GM18520 (cell line): ENCODE results near the gene MYOG.

Experiments
- ATAC-seq: cut with Tn5 transposase; IDR thresholded peaks from one replicate; pipeline ENCODE4 v1.9.1; 2021; ENCODE audit not compliant: unreplicated experiment

MYOG gene

DNA sequence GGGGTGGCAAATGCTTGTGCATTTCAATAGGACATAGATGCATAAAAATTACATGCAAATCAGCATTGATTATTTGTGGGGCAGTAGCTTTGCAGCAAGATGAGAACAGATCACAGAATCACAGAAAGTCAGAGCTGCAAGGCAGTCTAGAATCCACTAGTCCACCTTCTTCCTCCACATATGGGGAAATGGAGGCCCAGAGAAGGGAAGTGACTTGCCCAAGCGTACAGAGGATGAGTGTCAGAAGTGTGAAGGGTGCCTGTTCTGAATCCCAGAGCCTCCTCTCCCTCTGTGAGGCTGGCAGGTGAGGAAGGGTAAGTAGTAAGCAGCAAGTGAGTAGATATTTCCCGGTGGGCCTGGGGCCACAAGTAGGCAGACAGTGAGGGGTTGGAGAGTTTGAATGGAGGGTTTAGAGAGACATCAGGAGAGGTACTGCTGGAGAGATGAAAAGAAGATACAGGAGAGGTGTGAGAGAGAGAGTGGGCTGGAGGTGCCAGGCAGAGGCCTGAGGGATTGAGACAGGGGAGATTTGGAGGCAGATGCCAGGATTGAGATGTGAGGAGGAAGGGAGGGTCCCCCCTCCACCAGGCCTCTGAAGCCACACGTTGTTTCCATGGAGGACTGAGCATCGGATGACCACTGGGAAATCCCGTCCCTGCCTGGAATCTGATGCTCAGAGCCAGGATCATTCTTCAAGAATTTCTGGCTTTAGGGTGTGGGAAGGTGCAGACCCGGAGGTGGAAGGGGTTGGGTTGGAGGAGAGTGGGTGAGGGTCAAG is 4.8 kb upstream of the MYOG start:
- ATAC-seq, result no peak

DNA sequence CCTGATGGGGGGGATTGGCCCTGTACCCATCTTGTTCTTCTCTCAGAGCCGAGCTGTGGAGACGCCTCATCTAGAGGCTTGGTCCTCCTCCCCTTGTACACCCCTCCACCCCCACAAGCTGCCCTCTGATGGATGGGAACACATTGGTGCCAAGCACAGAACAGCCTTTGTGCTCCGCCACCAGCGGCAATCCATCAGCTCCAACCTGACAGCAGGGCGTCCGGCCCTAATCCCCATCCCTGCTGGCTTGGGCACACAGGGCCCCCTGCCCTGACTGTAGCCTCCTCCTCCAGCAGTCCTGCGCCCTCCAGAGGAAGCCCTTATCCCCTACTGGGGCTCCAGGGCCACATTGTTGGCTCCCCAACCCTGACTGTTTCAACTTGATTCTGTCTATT is 3.8 kb upstream of the MYOG start:
- no peak for ATAC-seq

DNA sequence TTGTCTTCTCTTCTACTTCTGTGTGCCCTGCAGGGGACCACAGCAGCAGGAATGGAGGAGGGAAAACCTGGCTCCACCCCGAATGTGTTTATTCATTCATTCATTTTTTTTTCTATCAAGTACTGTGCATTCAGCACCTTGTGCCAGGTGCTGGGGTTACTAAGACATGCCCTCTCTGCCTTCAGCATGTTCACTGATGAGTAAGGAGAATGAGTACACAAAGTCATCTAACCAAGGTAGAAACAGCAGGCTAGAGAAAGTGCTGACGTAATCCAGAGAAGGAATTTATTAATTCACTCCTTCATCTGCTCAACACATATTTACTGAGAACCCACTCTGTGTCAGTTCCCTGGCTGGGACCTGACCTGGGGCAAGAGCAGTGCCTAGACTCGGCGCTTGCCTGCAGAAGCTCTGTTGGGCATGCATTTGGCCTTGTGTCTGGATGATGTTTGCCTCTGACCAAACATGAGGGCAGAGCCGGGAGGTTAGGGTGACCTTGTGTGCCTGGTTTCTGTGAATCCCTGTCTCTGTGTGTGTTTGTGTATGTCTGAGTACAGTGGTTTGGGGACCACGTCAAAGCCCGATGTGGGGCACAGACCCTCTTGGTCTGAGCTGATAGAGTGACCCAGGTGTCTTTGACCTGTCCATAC is 3.3 kb upstream of the MYOG start:
- no peak for ATAC-seq

DNA sequence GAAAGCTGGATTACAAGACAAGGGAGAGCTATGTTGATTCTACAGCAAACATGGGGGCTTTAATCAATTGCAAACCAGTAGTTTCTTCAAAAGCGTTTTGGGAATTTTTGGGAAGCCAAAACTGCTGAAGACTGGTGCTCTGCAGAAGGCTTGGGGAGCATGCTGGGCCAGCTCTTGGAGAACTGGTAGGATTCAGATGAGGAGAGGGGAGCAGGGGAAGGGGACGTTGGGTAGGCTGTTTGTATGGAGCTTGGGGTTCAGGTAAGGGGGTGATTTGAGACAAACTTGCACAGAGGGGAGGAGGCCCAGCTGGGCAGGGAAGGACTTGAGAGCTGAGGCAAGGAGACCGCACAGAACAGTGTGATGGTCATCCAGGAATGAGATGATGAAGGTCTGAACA is 2.6 kb upstream of the MYOG start:
- ATAC-seq, result no peak

DNA sequence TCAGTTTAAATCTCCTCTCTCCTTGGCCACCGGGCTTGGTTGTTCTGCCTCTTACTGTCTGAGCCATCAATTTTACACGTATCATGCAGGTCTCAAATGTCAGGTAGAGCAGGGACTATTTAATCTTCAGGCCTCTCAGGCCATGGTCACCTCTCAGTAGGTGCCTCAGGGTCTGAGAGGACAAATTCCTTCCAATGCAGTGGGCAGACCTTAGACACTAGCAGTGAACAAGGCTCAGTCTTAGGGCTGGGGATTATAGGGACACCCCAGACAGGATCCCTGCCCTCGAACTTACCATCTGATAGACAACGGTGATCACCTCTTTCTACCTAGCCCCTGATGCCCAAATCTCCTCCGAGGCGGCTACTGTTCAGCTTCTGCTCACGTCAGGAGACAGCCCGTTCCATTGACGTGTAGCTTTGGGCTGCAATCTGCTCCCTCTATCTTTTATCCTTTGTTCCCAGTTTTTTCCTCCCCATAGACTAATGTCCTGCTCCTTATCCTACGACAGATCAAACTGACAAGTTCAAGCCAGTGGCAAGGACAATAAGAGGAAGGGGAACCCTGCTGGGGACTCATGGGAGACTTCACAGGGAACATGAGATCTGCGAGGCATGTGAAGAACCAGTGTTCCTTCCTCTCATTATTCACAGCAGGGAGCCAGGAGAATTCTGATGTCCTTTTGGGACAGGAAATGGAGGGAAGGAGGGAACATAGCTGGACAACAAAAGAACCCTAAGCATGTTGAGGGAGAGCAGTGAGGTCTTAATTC is 1.4 kb upstream of the MYOG start:
- ATAC-seq, result no peak

DNA sequence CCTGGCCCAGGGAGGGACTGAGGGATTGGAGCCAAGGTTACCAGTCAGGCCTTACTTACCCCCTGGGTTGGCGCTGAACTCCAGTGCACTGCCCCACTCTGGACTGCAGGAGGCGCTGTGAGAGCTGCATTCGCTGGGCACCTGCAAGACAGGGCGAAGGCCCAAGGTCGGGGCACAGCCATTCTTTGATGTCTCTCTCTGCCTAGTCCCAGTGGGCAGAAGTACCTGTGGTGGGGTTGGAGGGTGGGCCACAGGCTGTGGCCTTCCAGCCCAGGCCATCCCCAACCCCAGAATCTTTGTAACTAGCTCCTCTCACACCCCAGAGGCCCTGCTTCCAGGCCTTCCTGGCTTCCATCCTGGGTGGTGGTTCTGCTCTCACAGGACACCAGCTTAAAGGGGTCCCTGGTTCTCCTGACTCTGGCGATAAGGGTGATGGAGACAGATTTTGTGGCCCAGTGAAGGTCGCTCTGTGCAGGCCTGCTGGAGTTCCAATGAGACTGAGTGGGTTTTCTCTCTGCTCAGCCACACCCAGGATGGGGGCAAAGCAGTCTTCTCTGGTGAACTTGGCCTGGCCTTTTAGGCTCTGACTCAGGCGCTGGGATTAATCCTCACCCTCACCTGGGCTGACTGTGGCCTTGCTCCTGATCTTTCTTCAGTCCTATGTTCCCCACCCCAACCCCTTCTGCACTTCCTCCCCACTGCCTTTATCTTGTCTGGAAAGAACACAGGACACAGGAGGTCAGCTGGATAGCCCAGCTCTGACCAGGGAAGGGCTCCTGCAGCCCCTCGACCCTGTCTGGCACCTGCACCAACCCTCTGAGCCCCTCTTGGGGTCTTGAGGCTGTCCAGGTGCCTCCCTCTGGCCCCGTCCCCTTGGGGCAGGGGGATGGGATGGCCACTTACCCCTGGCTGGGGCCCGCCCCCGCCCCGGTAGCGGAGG is 954 bp downstream of the MYOG start:
- ATAC-seq, result no peak

DNA sequence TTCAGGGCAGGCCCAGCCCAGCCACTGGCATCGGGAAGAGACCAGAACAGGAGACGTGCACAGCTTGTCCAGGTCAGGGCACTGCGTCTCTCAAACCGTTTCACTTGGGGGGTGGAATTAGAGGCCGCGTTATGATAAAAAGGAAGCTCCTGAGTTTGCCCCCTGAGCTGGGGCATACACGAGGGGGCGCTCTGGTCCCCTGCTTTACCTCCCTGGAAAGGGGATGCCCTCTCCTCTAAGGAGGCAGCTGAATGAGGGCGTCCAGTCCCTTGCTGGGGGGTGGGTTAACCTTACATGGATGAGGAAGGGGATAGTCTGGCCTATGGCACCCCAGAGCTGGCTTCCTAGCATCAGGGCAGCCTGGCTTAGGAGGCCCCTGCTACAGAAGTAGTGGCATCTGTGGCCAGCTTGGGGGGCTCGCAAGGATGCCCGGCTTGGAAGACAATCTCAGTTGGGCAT is 2.3 kb downstream of the MYOG start:
- no peak for ATAC-seq

DNA sequence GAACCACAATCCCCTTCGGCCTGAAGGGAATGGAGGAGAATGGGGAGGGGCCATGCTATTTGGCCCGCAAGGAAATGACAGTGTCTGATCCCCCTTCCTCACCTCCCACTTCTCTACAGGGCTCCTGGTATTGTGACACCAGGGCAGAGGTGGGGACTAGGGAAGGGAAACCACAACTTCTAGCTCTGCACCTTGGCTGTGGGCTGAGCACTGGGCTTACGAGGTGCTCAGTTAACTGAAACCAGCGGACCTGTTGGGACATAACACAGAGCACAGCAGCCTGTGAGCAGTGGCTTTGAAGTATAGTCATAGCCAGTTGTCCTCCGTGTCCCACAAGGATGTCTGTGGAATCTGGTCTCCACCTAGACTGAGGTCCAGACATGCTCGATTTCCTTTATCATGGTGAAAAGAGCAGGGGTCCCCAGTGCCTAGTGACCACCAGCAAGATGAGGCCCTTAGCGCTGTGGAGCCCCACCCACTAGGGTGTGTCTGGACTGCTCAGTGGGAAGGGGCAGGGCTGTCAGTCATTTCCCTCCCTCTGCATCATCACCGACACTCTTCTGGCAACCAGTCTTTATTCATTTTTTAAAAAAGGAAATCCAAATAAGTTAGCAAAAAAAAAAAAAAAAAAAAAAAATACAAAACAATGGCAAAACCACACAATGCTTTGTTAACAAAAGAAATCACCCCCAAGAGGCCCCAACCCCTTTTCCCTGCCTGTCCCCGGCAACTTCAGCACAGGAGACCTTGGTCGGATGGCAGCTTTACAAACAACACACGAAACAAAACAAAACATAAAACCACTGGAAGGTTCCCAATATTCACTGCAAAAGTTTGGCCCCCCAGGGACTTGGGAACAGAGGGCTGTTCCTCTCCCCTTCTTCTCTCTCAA is 3.0 kb downstream of the MYOG start:
- ATAC-seq, result no peak

DNA sequence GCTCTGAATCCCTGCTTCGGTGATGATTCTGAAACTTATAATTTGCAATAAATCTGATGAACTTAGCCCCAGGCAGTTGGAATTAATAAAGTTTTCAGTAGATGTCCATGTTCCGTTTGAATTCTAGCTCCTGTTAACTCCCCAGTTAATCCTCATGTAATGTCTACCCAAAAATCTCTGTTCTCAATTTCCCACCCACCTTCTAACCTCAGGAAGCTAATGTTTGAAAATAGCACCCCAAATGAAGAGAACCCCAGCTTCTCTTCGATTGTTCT is 3.6 kb downstream of the MYOG start:
- no peak for ATAC-seq

DNA sequence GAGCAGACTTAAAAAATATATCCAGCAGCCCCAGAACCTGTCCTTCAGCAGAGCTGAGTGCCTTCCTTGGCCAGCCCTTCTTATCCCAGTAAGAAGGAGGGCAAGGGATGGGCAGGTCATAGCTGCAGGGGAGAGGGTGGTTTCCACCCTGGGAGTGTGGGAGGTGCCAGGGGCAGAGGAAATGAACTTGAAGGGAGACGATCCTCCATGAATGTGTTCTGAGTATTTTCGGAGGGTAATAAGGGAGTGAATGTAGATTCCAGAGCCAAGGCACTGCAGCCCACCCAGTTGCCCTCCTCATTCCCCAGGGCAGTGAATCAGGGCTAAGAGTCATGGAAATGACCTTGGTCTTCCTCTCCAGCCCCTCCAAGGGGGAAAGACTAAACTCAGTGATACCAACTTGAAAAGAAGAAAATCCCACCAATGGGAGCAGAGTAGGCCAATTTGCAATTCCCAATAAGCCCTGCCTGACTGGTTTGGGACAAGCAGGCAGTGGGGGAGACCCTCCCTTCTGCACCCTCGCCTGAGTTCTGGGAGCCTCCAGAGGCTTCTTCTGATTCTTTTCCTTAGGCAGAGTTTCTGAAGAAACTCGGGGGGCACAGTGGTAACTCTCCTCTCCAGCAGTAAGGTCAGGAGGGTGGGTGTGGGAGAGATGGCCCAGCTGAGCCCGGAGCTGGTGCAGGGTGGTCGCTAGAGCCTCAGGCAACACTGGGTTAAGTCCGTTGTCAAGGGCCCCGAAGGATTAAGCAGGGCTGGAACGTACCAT is 4.2 kb downstream of the MYOG start:
- no peak for ATAC-seq

DNA sequence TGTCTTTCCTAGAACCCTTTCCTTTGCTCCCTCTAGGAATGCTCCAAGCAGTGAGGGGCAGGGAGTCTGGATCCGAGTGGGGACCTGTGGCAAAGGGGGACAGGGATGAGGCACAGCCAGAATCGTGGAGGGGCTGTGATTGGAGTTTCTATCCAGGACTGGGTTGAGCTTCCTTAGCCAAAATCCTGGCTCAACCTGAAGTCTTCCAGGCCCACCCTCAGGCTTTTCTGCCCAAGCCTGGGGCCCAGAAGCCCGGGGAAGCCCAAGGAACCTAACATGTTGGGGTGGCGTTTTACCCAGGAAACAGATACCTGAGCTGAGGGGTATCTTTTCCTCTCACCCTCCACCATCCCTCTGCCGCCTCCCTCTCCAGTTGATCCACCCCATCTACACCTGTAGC is 5.4 kb downstream of the MYOG start:
- no peak for ATAC-seq

DNA sequence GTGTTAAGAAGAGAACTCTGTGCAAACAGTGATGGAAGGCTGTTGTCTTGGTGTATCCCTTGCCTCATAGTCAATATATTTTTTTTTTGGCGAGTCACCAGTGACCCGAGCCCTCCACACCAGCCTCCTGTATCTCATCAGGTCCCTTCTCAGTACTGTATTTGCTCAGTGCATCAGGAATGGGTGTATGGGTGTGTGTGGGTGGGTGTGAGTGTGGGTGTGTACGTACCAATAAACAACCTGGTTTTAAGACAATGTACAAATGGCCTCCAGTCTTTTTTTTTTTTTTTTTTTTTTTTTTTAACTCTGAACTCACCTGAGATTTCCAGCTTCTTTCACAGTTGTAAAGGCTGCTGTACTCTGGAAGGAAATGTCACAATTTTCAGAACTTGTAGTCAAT is 7.3 kb downstream of the MYOG start:
- ATAC-seq, result no peak

DNA sequence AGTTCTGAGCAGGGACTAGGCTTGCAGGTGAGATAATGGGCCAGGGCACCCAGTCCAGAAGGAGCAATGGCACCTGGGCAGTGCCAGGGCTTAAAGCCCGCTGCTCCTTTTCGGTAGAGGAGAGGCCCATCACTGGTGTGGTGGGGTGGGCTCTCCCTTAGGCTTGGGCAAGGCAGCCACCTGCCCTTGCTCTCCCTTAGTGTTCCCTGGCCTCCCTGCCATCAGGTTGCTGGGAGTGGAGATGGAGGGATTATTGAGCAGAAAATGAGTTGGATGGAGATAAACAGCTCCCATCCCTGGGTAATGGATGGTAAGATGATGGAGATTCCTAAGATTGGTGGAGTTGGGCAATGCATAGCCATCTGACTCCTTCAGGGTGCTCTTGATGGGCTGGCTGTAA is 7.9 kb downstream of the MYOG start:
- ATAC-seq, result no peak

DNA sequence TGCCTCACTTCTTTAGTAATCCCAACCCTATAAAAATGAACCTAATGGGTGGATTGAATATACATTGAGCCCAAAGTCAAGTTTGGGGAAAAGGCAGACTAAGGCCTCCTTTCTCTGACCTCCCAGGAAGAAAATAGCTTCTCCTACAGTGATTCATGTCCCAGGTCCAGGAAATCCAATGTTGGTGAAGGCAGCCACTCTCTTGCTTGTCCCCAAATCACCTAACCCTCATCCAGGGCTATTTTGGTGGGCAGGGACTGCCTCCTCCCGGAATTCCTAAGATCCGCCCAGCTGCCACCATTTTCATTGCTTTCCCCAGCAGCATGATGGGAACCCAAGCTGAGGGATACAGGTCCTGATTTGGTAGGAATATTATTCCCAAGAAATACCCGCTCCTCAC is 8.4 kb downstream of the MYOG start:
- ATAC-seq, result no peak

DNA sequence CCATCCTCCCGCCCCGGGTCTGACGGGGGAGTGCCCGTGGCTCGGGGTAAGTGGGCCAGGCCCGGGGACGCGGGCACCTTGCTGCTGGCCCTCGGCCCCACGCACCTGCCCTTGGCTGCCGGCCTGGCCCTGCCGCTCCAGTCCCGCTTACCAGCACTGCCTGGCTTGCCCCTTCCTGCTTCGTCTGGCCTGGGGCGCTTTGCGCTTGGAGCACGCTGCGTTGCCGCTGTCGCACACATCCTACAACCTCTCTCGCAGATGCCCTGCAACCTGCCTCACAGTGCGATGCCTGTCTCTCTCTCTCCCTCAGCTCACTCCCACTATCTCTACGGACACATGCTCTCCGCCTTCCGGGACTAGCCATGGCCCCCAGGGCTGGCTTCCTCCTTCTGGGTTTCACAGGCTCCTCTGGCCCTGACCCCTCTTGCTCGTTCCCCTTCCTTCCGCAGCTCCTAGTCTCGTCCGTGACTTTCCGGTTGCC is 9.7 kb downstream of the MYOG start:
- no peak for ATAC-seq

DNA sequence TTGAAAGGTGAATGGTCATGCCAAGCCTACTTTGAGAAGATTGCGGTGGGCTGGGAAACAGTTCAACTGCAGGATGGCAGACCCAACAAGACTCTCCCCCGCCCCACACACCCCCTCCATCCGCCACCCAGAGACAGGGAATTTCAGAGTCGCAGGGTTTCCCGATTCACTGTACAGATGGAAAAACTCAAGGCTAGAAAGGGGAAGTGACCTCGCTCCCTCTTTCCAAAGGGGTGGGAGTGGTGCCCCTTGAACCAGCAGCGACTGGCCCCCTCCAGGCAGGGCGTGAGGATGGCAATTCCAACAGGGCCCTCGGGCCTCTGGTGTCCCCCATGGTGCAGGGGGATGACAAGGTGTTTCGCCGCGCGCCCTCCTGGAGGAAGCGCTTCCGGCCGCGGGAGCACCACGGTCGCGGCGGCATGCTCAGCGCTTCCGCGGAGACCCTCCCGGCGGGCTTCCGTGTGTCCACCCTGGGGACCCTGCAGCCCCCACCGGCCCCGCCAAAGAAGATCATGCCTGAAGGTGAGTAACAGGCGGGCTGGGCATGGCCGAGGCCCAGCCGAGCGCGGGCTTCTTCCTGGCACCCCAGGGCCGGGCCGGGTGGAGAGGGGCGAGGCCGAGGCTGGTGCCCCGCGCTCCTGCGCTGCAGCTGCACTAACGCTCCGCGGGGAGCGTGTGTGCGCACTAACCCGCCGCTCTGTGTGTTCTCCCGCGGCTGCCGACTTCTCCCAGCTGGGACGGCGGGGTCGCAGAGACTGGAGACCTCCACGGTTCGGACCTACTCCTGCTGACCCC is 10.4 kb downstream of the MYOG start:
- ATAC-seq, result no peak

DNA sequence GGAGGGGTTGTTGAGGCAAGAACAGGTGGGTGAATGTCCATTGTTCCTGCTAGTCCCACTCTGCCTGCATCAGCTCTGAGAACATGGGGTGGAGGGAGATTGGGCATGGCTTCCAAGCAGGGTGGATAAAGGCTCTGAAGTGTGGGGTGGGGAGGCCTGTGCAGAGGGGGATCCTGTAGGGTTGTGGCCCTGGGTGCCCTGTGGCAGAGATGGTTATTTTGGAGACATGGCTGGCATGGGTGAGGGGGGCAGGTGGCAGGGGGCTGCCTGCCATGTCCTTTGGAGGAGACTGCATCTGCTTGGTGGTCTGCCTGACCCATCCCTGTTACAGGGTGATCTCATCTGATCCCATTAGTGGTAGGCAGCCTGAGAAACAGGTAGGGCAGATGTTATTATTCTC is 11.2 kb downstream of the MYOG start:
- ATAC-seq, result no peak

DNA sequence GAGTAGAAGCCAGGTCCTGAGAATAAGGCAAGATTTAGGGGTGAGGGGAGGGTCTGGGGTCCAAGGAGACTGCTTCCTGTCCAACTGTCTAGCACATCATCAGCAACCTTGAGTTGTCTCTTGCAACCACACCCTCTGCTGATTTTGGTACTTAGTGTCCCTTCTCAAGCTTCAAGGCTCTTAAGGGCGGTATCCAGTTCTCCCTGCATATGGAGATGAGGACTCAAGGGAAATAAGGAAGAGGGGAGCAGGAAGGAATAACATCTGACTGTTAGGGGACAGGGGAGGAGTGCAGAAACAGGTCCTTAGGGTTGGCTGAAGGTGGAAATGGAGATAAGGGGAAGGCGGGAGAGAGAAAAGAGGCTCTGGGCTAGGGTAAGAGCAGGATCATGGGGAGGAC is 12.3 kb downstream of the MYOG start:
- ATAC-seq, result no peak

DNA sequence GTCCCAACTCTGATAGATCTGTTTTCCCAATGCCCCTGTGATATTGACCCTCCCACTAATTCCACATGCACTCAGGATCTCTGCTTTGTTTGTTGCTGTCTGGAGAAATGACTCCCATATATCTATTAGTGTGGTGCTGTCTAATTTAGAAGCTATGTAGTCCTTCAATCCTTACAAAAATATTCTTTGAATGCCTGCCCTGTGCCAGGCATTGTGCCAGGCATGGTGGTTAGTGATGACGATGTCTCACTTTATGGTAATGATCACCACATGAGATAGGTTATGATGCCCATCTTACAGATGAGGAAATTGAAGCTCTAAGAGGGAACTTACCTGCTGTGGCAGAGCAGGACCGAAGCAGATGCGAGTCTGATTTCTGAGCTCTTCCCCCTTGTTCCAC is 12.9 kb downstream of the MYOG start:
- ATAC-seq, result no peak
